K562 treated with DMSO at 1 percent for 24 hours (cell line): ENCODE results near the gene SLC6A7. TPM values are rescaled to one million over a fixed set of nuclear protein-coding genes. Genes with fewer than 3 reads are reported as not detected.

Source experiments
- total RNA-seq: library from RNA; unstranded; fragments of 300-600 nt; gene quantifications from 2 replicates; pipeline ENCODE4 v1.2.3, GENCODE V29; 2022; ENCODE audit warnings: low read depth; ENCODE audit not compliant: insufficient read depth

SLC6A7 gene
- not detected in 2 replicates for total RNA-seq

DNA sequence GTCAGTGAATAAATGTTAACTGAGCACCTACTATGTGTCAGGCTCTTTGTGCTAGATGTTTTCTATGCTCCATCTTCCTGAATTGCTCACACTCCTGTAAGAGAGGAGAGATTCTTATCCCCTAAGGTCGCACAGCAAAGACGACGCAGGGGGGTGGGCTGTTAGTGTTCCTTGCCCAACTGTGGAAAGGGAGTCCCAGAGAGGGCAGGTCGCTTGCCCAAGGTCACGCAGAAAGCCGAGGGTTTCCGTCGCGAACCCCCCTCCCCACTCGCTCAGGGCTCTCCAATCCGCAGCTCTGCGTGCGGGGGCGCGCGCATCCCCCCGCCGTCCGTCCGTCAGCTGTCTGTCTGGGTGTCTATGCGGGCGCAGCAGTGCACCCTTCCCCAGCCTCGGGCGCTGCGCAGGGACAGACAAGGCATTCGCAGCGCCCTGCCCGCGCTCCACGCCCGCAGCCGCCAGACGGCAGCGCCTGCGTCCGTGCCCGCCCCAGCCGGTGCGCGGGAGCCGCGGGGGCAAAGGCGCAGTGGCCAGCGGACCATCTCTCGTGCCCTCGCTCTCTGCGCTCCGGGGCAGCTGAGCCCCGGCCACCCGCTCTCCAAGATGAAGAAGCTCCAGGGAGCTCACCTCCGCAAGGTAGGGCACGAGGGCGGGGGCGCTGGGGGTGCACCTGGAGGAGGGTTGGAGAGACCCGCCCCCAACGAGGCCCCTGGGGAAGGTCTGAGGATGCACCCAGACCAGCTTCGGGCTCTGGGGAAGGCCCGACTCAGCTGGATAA, at the start of gene SLC6A7:
Gene SLC6A7, plus strand, starts transcription at position 335 of the 775 bp plus-strand sequence. Its CDS starts 266 bp downstream, at position 601.

DNA sequence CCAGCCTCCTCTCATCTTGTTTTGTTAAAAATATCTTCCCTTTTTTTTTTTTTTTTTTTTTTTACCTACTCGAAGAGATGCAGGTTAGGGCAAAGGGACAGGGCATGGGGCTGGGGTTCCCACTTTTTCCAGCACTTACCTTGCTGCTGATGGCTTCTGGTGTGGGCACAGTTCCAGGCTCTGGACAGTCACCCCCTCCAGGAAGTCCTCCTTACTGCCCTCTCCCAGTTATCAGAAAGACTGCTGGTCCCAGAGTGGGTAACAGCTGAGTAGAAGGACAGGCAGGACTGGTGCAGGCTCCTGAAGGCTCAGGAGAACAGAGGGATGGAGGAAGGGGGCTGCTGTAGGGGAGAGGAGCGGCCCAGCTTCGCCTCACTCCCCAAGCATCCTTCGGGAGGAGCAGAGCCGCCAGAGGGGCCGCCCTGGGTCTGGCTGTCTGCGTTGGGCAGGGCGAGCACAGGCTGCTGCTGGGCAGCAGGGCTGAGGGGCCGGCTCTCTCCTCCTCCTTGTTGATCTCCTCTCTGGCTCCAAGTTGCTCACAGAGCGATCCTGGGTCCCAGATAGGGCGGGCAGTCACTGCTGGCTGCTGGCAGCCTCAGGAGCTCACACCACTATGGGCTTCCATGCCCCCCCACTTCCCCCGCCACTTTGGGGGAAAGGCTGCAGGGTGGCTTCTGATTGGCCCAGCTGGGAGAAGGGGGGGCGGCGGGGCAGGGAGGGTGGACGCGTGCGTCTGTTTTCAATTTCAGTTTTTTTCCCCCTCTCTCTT, 34.4 kb upstream of the SLC6A7 start, which contains the start of gene PDGFRB:
Gene PDGFRB, minus strand, starts transcription at position 588 of the 769 bp plus-strand sequence. CDS start 18,798 bp downstream, outside the sequence.

DNA sequence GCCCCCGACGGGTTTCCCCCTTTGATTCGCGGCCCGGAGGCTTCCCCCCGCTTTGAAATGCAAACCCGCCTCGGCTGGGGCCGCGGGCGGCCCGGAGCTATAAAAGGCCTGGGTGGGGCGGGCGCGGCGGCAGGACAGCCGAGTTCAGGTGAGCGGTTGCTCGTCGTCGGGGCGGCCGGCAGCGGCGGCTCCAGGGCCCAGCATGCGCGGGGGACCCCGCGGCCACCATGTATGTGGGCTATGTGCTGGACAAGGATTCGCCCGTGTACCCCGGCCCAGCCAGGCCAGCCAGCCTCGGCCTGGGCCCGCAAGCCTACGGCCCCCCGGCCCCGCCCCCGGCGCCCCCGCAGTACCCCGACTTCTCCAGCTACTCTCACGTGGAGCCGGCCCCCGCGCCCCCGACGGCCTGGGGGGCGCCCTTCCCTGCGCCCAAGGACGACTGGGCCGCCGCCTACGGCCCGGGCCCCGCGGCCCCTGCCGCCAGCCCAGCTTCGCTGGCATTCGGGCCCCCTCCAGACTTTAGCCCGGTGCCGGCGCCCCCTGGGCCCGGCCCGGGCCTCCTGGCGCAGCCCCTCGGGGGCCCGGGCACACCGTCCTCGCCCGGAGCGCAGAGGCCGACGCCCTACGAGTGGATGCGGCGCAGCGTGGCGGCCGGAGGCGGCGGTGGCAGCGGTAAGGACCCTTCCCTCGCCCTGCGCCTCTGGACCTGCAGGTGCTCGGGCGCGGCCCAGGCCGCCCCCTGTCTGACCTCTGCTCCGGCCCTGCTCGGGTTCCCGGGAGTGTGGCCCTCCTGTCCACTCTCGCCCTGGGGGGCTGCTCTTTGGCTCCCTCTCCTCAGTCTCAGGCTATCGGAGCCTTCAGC, 23.0 kb upstream of the SLC6A7 start, which contains the start of gene CDX1:
Gene CDX1, plus strand, starts transcription at position 129 of the 862 bp plus-strand sequence. Its CDS starts 99 bp downstream, at position 228.

Other genes starting within 250 kb of the SLC6A7 start
- 0.08 TPM in 1 of 2 replicates, not detected in the other for gene PDE6A, start 245.3 kb upstream of the SLC6A7 start, total RNA-seq
- 4.2 and 4.4 TPM in 2 replicates for gene SLC26A2, start 229.3 kb upstream of the SLC6A7 start, total RNA-seq
- 6.7 and 7.1 TPM in 2 replicates for gene TIGD6, start 189.4 kb upstream of the SLC6A7 start, total RNA-seq
- gene HMGXB3, start 189.3 kb upstream of the SLC6A7 start, total RNA-seq, result 40.6 and 41.3 TPM in 2 replicates
- gene CSF1R, start 103.5 kb upstream of the SLC6A7 start, total RNA-seq, result 0.09 and 0.75 TPM in 2 replicates
- gene PDGFRB, start 34.2 kb upstream of the SLC6A7 start, total RNA-seq, result not detected in 2 replicates
- not detected in 2 replicates for gene CDX1, start 23.3 kb upstream of the SLC6A7 start, total RNA-seq
- gene CAMK2A, start 99.7 kb downstream of the SLC6A7 start, total RNA-seq, result not detected in 2 replicates
- gene ARSI, start 112.8 kb downstream of the SLC6A7 start, total RNA-seq, result not detected in 2 replicates
- gene TCOF1, start 167.6 kb downstream of the SLC6A7 start, total RNA-seq, result 41.8 and 43.0 TPM in 2 replicates
- gene CD74, start 222.8 kb downstream of the SLC6A7 start, total RNA-seq, result 4.8 and 4.9 TPM in 2 replicates